Smooth muscle cell (in vitro differentiated cells): ENCODE results near the gene ALB. TPM values are rescaled to one million over a fixed set of nuclear protein-coding genes. Genes with fewer than 3 reads are reported as not detected.

ENCODE experiments used
- DNase-seq: peaks from one replicate; lab custom pipeline; 2025; ENCODE audit not compliant: unreplicated experiment; lab: John Stamatoyannopoulos, UW
- H2AFZ ChIP-seq: fragments of 200-600 bp; sonication (generic); 2 replicates; pipeline ENCODE4 v1.6.0; 2016; ENCODE audit warnings: antibody characterized with exemption, low read depth, mild to moderate bottlenecking
- H3F3A ChIP-seq: fragments of 200-600 bp; sonication (generic); 2 replicates; pipeline ENCODE4 v1.6.0; 2017; ENCODE audit warnings: antibody characterized with exemption, low read depth
- H3K27ac ChIP-seq: fragments of 200-600 bp; sonication (generic); 2 replicates; pipeline ENCODE4 v1.5.1; 2016; ENCODE audit warnings: low read depth, mild to moderate bottlenecking
- H3K27me3 ChIP-seq: fragments of 200-600 bp; sonication (generic); 2 replicates; pipeline ENCODE4 v1.6.1; 2016; ENCODE audit warnings: low read depth, mild to moderate bottlenecking
- H3K36me3 ChIP-seq: fragments of 200-600 bp; sonication (generic); 2 replicates; pipeline ENCODE4 v1.5.1; 2016; ENCODE audit warnings: low read depth
- H3K4me1 ChIP-seq: fragments of 200-600 bp; sonication (generic); 2 replicates; pipeline ENCODE4 v1.5.1; 2016; ENCODE audit warnings: low read depth
- H3K4me2 ChIP-seq: fragments of 200-600 bp; sonication (generic); 2 replicates; pipeline ENCODE4 v1.6.0; 2016; ENCODE audit warnings: mild to moderate bottlenecking
- H3K4me3 ChIP-seq: fragments of 200-600 bp; sonication (generic); 2 replicates; pipeline ENCODE4 v1.5.1; 2016; ENCODE audit warnings: mild to moderate bottlenecking
- H3K79me2 ChIP-seq: fragments of 200-600 bp; sonication (generic); 2 replicates; pipeline ENCODE4 v1.6.0; 2016; ENCODE audit warnings: low read depth, mild to moderate bottlenecking
- H3K9ac ChIP-seq: fragments of 200-600 bp; sonication (generic); 2 replicates; pipeline ENCODE4 v1.6.0; 2016; ENCODE audit warnings: low read depth
- H3K9me3 ChIP-seq: fragments of 200-600 bp; sonication (generic); replicated peaks from 2 replicates; pipeline ENCODE4 v1.5.1; 2016; ENCODE audit warnings: low read depth
- H4K20me1 ChIP-seq: fragments of 200-600 bp; sonication (generic); 2 replicates; pipeline ENCODE4 v1.6.0; 2016; ENCODE audit warnings: low read depth
- WGBS: methylation state at CpG from one replicate; pipeline ENCODE4 v1.1.7; 2016; ENCODE audit warnings: low lambda C conversion rate; 5-methylcytosine and 5-hydroxymethylcytosine counted together
- polyA plus RNA-seq: library from polyadenylated mRNA; unstranded; fragments of >200 nt; fragmentation: Nextera tagmentation; extraction: Ambion mirVana; gene quantifications from 2 replicates; pipeline ENCODE4 v1.2.1, GENCODE V29; 2016
- total RNA-seq: library from RNA; depleted of rRNA; stranded (reverse); fragments of >200 nt; gene quantifications from 2 replicates; pipeline ENCODE4 v1.2.3, GENCODE V29; 2014
- TF ChIP-seq, protein P1 (sequence below): fragments of 200-600 bp; sonication (generic); IDR thresholded peaks from 2 replicates; pipeline ENCODE4 v1.5.1; 2017; ENCODE audit warnings: borderline replicate concordance, mild to moderate bottlenecking, antibody characterized with exemption; ENCODE audit not compliant: insufficient read depth, poor library complexity, severe bottlenecking

The ALB gene
- total and polyA plus RNA-seq, 2 experiments from 2014 or later, result 0.85 to 4.8 TPM

GRCh38 chr4:73409012-73409862 is 5.2 kb downstream of the ALB start:
- 78% methylated on average over 6 of the region's 6 CpGs for WGBS
- Histone ChIP-seq H3F3A (no peaks in the 10 kb centered on the region), H4K20me1 (no peaks in the 10 kb centered on the region), H3K79me2 (no peaks in the 10 kb centered on the region), H3K4me2 (no peak overlapping the region), H3K4me3 (no peak overlapping the region), H2AFZ (no peak overlapping the region), H3K9ac (no peak overlapping the region), H3K36me3 (no peaks in the 10 kb centered on the region), H3K9me3 (no peaks in the 10 kb centered on the region), H3K4me1 (no peaks in the 10 kb centered on the region), H3K27ac (no peak overlapping the region), H3K27me3 (no peaks in the 10 kb centered on the region)
- TF ChIP-seq, protein P1, sequence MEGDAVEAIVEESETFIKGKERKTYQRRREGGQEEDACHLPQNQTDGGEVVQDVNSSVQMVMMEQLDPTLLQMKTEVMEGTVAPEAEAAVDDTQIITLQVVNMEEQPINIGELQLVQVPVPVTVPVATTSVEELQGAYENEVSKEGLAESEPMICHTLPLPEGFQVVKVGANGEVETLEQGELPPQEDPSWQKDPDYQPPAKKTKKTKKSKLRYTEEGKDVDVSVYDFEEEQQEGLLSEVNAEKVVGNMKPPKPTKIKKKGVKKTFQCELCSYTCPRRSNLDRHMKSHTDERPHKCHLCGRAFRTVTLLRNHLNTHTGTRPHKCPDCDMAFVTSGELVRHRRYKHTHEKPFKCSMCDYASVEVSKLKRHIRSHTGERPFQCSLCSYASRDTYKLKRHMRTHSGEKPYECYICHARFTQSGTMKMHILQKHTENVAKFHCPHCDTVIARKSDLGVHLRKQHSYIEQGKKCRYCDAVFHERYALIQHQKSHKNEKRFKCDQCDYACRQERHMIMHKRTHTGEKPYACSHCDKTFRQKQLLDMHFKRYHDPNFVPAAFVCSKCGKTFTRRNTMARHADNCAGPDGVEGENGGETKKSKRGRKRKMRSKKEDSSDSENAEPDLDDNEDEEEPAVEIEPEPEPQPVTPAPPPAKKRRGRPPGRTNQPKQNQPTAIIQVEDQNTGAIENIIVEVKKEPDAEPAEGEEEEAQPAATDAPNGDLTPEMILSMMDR, result no peak
- DNase-seq, result no peak

DNA sequence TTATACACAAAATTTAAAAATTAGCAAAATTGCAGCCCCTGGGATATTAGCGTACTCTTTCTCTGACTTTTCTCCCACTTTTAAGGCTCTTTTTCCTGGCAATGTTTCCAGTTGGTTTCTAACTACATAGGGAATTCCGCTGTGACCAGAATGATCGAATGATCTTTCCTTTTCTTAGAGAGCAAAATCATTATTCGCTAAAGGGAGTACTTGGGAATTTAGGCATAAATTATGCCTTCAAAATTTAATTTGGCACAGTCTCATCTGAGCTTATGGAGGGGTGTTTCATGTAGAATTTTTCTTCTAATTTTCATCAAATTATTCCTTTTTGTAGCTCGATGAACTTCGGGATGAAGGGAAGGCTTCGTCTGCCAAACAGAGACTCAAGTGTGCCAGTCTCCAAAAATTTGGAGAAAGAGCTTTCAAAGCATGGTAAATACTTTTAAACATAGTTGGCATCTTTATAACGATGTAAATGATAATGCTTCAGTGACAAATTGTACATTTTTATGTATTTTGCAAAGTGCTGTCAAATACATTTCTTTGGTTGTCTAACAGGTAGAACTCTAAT is 6.0 kb downstream of the ALB start:
- Histone ChIP-seq H3K36me3 (no peaks in the 10 kb centered on the region), H3K27me3 (no peaks in the 10 kb centered on the region), H3K4me1 (no peaks in the 10 kb centered on the region), H3K4me2 (no peak overlapping the region), H3K4me3 (no peak overlapping the region), H3K9me3 (no peaks in the 10 kb centered on the region), H3K79me2 (no peaks in the 10 kb centered on the region), H3F3A (no peaks in the 10 kb centered on the region), H3K27ac (no peak overlapping the region), H2AFZ (no peak overlapping the region), H3K9ac (no peak overlapping the region), H4K20me1 (no peaks in the 10 kb centered on the region)
- TF ChIP-seq, protein P1, result no peak
- DNase-seq, result no peak
- 89% methylated on average over 8 of the region's 8 CpGs for WGBS

GRCh38 chr4:73410916-73411730 is 7.0 kb downstream of the ALB start:
- no peak for DNase-seq
- TF ChIP-seq, protein P1, result no peak
- H3K4me3 ChIP-seq, result no peak overlapping the region
- H3F3A ChIP-seq, result no peaks in the 10 kb centered on the region
- no peaks in the 10 kb centered on the region for H3K36me3 ChIP-seq
- no peaks in the 10 kb centered on the region for H3K4me1 ChIP-seq
- no peak overlapping the region for H3K4me2 ChIP-seq
- 81% methylated on average over 3 of the region's 3 CpGs for WGBS
- H3K9ac ChIP-seq, result no peak overlapping the region
- H3K27ac ChIP-seq, result no peak overlapping the region
- H3K9me3 ChIP-seq, result no peaks in the 10 kb centered on the region
- H2AFZ ChIP-seq, result no peak overlapping the region
- H3K79me2 ChIP-seq, result no peaks in the 10 kb centered on the region
- H4K20me1 ChIP-seq, result no peaks in the 10 kb centered on the region
- no peaks in the 10 kb centered on the region for H3K27me3 ChIP-seq
